ENCODE data around the gene TSC22D4. TPM values are rescaled to one million over a fixed set of nuclear protein-coding genes. Genes with fewer than 3 reads are reported as not detected.
"Not testable (repeated sequence)": the region's sequence is repeated elsewhere in the genome, so short reads cannot be mapped to it uniquely, and the experiment has no call there.

Gene TSC22D4
- total RNA-seq, 2 experiments from 2014 or later: 38.5 to 75.4 TPM

GRCh38 chr7:100443096-100443840 is 35.7 kb downstream of the TSC22D4 start:
- Histone ChIP-seq H3K79me2 (ENCODE audit: insufficient read depth, low read depth, low read length) (no peaks in the 10 kb centered on the region), H3K9me3 (ENCODE audit: low read length) (no peaks in the 10 kb centered on the region), H3K9me2 (ENCODE audit: insufficient read depth, low read length) (no peaks in the 10 kb centered on the region), H2AFZ (ENCODE audit: low read length) (no peak overlapping the region), H3K4me2 (ENCODE audit: low read length) (no peak overlapping the region), H3K27ac (ENCODE audit: low read depth, low read length, poor library complexity, severe bottlenecking) (no peak overlapping the region), H3K36me3 (ENCODE audit: insufficient read depth, low read length) (peaks cover 6% of the 10 kb centered on the region; the same call in 1 of the 2 replicates), H3K4me1 (ENCODE audit: insufficient read depth, low read length, poor library complexity, severe bottlenecking) (peaks cover 17% of the 10 kb centered on the region), H3K4me3 (ENCODE audit: low read depth, low read length, poor library complexity, severe bottlenecking) (no peak overlapping the region), H4K20me1 (ENCODE audit: insufficient read depth, low read length) (no peaks in the 10 kb centered on the region)
- intact Hi-C loops (cut with micrococcal nuclease; ENCODE audit: unreplicated experiment): no loop called here
- ChIA-PET POLR2A (interaction anchor here (0.6 to 2.3 kb wide), 2 partner anchors 15 to 62 kb away, joined by 3 to 8 read pairs; partner anchors contain the start of gene ZCWPW1), CTCF (ENCODE audit: unreplicated experiment) (no interaction called here)
- DNase-seq (ENCODE audit: low spot score): no peak
- TF ChIP-seq, protein P1, sequence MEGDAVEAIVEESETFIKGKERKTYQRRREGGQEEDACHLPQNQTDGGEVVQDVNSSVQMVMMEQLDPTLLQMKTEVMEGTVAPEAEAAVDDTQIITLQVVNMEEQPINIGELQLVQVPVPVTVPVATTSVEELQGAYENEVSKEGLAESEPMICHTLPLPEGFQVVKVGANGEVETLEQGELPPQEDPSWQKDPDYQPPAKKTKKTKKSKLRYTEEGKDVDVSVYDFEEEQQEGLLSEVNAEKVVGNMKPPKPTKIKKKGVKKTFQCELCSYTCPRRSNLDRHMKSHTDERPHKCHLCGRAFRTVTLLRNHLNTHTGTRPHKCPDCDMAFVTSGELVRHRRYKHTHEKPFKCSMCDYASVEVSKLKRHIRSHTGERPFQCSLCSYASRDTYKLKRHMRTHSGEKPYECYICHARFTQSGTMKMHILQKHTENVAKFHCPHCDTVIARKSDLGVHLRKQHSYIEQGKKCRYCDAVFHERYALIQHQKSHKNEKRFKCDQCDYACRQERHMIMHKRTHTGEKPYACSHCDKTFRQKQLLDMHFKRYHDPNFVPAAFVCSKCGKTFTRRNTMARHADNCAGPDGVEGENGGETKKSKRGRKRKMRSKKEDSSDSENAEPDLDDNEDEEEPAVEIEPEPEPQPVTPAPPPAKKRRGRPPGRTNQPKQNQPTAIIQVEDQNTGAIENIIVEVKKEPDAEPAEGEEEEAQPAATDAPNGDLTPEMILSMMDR (conservative IDR thresholded peaks at IDR 0.05; ENCODE audit: low read length): no peak
- no peak for TF ChIP-seq EZH2phosphoT487 (IDR thresholded peaks at IDR 0.05; ENCODE audit: borderline replicate concordance, low read depth, low read length)
- no TSS peak for BruUV-seq (replicated peaks)

GRCh38 chr7:100441641-100442535 is 37.1 kb downstream of the TSC22D4 start:
- Histone ChIP-seq H3K27ac (ENCODE audit: low read depth, low read length, poor library complexity, severe bottlenecking) (no peak overlapping the region), H4K20me1 (ENCODE audit: insufficient read depth, low read length) (no peaks in the 10 kb centered on the region), H3K79me2 (ENCODE audit: insufficient read depth, low read depth, low read length) (no peaks in the 10 kb centered on the region), H2AFZ (ENCODE audit: low read length) (no peak overlapping the region), H3K4me1 (ENCODE audit: insufficient read depth, low read length, poor library complexity, severe bottlenecking) (peaks cover 20% of the 10 kb centered on the region), H3K4me3 (ENCODE audit: low read depth, low read length, poor library complexity, severe bottlenecking) (no peak overlapping the region), H3K4me2 (ENCODE audit: low read length) (no peak overlapping the region), H3K9me2 (ENCODE audit: insufficient read depth, low read length) (no peaks in the 10 kb centered on the region), H3K36me3 (ENCODE audit: insufficient read depth, low read length) (peaks cover 10% of the 10 kb centered on the region; the same call in 1 of the 2 replicates), H3K9me3 (ENCODE audit: low read length) (no peaks in the 10 kb centered on the region)
- BruUV-seq (replicated peaks): no TSS peak
- no peak for TF ChIP-seq EZH2phosphoT487 (IDR thresholded peaks at IDR 0.05; ENCODE audit: borderline replicate concordance, low read depth, low read length)
- TF ChIP-seq, protein P1 (conservative IDR thresholded peaks at IDR 0.05; ENCODE audit: low read length): no peak
- intact Hi-C loops (cut with micrococcal nuclease; ENCODE audit: unreplicated experiment): no loop called here
- ChIA-PET POLR2A (no interaction called here), CTCF (ENCODE audit: unreplicated experiment) (interaction anchor here (0.6 kb wide), 1 partner anchor 14 kb away, joined by 3 read pairs; no protein-coding TSS in a partner anchor)
- no peak for DNase-seq (ENCODE audit: low spot score)

DNA sequence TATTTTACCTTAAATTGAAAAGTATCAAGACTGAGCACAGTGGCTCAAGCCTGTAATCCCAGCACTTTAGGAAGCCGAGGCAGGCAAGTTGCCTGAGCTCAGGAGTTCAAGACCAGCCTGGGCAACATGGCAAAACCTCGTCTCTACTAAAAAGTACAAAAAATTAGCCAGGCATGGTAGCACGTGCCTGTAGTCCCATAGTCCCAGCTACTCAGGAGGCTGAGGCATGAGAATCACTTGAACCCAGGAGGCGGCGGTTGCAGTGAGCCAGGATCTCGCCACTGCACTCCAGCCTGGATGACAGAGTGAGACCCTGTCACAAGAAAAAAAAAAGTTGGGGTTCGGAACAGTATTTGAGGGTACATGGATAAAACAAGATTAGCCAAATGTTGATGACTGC is 39.8 kb downstream of the TSC22D4 start:
- H3K4me2 ChIP-seq (ENCODE audit: low read length); H3K4me3 ChIP-seq (ENCODE audit: low read depth, low read length, poor library complexity, severe bottlenecking); H3K9me3 ChIP-seq (ENCODE audit: low read length); H2AFZ ChIP-seq (ENCODE audit: low read length); BruUV-seq (replicated peaks); H4K20me1 ChIP-seq (ENCODE audit: insufficient read depth, low read length); intact Hi-C loops (cut with micrococcal nuclease; ENCODE audit: unreplicated experiment); DNase-seq (ENCODE audit: low spot score); POLR2A ChIA-PET; H3K27ac ChIP-seq (ENCODE audit: low read depth, low read length, poor library complexity, severe bottlenecking); H3K9me2 ChIP-seq (ENCODE audit: insufficient read depth, low read length); CTCF ChIA-PET (ENCODE audit: unreplicated experiment): not testable (repeated sequence)
- H3K4me1 ChIP-seq (ENCODE audit: insufficient read depth, low read length, poor library complexity, severe bottlenecking): peaks cover 18% of the 10 kb centered on the region
- peaks cover 29% of the 10 kb centered on the region for H3K36me3 ChIP-seq (ENCODE audit: insufficient read depth, low read length)
- peaks cover 12% of the 10 kb centered on the region; the same call in 1 of the 2 replicates for H3K79me2 ChIP-seq (ENCODE audit: insufficient read depth, low read depth, low read length)

DNA sequence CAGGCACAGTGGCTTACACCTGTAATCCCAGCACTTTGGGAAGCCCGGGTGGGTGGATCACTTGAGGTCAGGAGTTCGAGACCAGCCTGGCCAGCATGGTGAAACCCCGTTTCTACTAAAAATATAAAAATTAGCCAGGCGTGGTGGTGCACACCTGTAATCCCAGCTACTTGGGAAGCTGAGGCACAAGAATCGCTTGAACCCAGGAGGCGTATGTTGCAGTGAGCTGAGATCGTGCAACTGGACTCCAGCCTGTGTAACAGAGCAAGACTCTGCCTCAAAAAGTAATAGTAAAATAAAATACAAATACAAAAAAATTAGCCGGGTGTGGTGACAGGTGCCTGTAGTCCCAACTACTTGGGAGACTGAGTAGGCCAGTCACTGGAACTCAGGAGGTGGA is 40.3 kb downstream of the TSC22D4 start:
- intact Hi-C loops (cut with micrococcal nuclease; ENCODE audit: unreplicated experiment); BruUV-seq (replicated peaks); CTCF ChIA-PET (ENCODE audit: unreplicated experiment); H4K20me1 ChIP-seq (ENCODE audit: insufficient read depth, low read length); DNase-seq (ENCODE audit: low spot score); H3K9me2 ChIP-seq (ENCODE audit: insufficient read depth, low read length); H3K4me3 ChIP-seq (ENCODE audit: low read depth, low read length, poor library complexity, severe bottlenecking); H3K4me2 ChIP-seq (ENCODE audit: low read length); H3K27ac ChIP-seq (ENCODE audit: low read depth, low read length, poor library complexity, severe bottlenecking); H2AFZ ChIP-seq (ENCODE audit: low read length); POLR2A ChIA-PET; H3K9me3 ChIP-seq (ENCODE audit: low read length): not testable (repeated sequence)
- H3K79me2 ChIP-seq (ENCODE audit: insufficient read depth, low read depth, low read length): peaks cover 12% of the 10 kb centered on the region; the same call in 1 of the 2 replicates
- peaks cover 21% of the 10 kb centered on the region for H3K4me1 ChIP-seq (ENCODE audit: insufficient read depth, low read length, poor library complexity, severe bottlenecking)
- H3K36me3 ChIP-seq (ENCODE audit: insufficient read depth, low read length): peaks cover 34% of the 10 kb centered on the region

All from OCI-LY7 (cell line).